HG03066 (cell line): ENCODE measurements around the gene CHRNG.

ENCODE experiments used
- ATAC-seq: cut with Tn5 transposase; IDR thresholded peaks from one replicate; pipeline ENCODE4 v1.9.1; 2021; ENCODE audit warnings: low read depth; ENCODE audit not compliant: unreplicated experiment

Gene CHRNG

GRCh38 chr2:232573771-232574435, 34.4 kb downstream of the CHRNG start:
- no peak for ATAC-seq

GRCh38 chr2:232574674-232575403, 35.3 kb downstream of the CHRNG start:
- ATAC-seq: no peak

- no peak for ATAC-seq
Observed at GRCh38 chr2:232575404-232575746, 35.9 kb downstream of the CHRNG start.

- ATAC-seq: no peak
Observed at GRCh38 chr2:232576995-232577394, 37.5 kb downstream of the CHRNG start.

- ATAC-seq: no peak
Observed at GRCh38 chr2:232577841-232578240, 38.3 kb downstream of the CHRNG start.

GRCh38 chr2:232578626-232579025, 39.1 kb downstream of the CHRNG start:
- no peak for ATAC-seq

GRCh38 chr2:232580648-232580981, 41.1 kb downstream of the CHRNG start:
- ATAC-seq: no peak

GRCh38 chr2:232581725-232582124, 42.2 kb downstream of the CHRNG start:
- no peak for ATAC-seq

GRCh38 chr2:232584238-232584637, 44.7 kb downstream of the CHRNG start:
- no peak for ATAC-seq

- ATAC-seq: no peak
Observed at GRCh38 chr2:232586943-232587505, 47.5 kb downstream of the CHRNG start.

- ATAC-seq: no peak
Observed at GRCh38 chr2:232587512-232587911, 48.0 kb downstream of the CHRNG start.

GRCh38 chr2:232588031-232588430, 48.5 kb downstream of the CHRNG start:
- no peak for ATAC-seq

GRCh38 chr2:232588680-232589585, 49.4 kb downstream of the CHRNG start:
- ATAC-seq: no peak

- ATAC-seq: no peak
Observed at GRCh38 chr2:232592772-232593395, 53.4 kb downstream of the CHRNG start.

- no peak for ATAC-seq
Observed at GRCh38 chr2:232593982-232594381, 54.5 kb downstream of the CHRNG start.
